Heart right ventricle (tissue), 16 donors: ENCODE measurements around the gene VGLL4. TPM values are rescaled to one million over a fixed set of nuclear protein-coding genes. Genes with fewer than 3 reads are reported as not detected.
A peak's percentile ranks its signal among the peaks of the same experiment; 100 is the strongest.

Experiments
- ATAC-seq, 8 donors: fragments of 200-7000 bp; cut with Tn5 transposase; one replicate each; pipeline ENCODE4 v1.9.1; 2020; ENCODE audit warnings: mild to moderate bottlenecking in 8 of 8, moderate library complexity in 8 of 8, moderate number of reproducible peaks in 1 of 8
- DNase-seq, 2 donors: peaks; one replicate each; pipeline ENCODE4 v3.0.0-alpha.2; 2020
- H3K27ac ChIP-seq, 10 donors: fragments of 200-600 bp; sonication (generic) in 2 of 10; one replicate each; pipeline versions ENCODE4 v1.5.0 to v1.8.0; 2020 to 2022; ENCODE audit warnings: mild to moderate bottlenecking in 3 of 10
- H3K27me3 ChIP-seq, 7 donors: fragments of 200-600 bp; one replicate each; pipeline ENCODE4 v1.8.0; 2021 to 2022; ENCODE audit warnings: mild to moderate bottlenecking in 2 of 7
- H3K36me3 ChIP-seq, 9 donors: fragments of 200-600 bp; sonication (generic) in 1 of 9; one replicate each; pipeline versions ENCODE4 v1.5.0 to v1.8.0; 2020 to 2022; ENCODE audit warnings: mild to moderate bottlenecking in 2 of 9
- H3K4me1 ChIP-seq, 9 donors: fragments of 200-600 bp; sonication (generic) in 1 of 9; one replicate each; pipeline versions ENCODE4 v1.5.0 to v1.8.0; 2020 to 2022; ENCODE audit warnings: mild to moderate bottlenecking in 4 of 9
- H3K4me3 ChIP-seq, 10 donors: fragments of 200-600 bp; sonication (generic) in 2 of 10; one replicate each; pipeline versions ENCODE4 v1.5.0 to v1.8.0; 2020 to 2022; ENCODE audit warnings: mild to moderate bottlenecking in 7 of 10, moderate library complexity in 2 of 10
- H3K9me3 ChIP-seq, 11 donors: fragments of 200-600 bp in 10 of 11; sonication (generic) in 2 of 11; one replicate each; pipeline versions ENCODE4 v1.5.0 to v1.8.0; 2013 to 2022; ENCODE audit warnings: mild to moderate bottlenecking in 2 of 11, control low read depth in 1 of 11, moderate library complexity in 1 of 11
- WGBS, 2 donors: extraction: QIAGEN DNeasy Blood & Tissue Kit; methylation state at CpG; one replicate each; pipeline ENCODE4 v1.1.7; 2013; ENCODE audit warnings: inconsistent platforms in 1 of 2; 5-methylcytosine and 5-hydroxymethylcytosine counted together
- intact Hi-C, 10 donors: fragments of 100-400 bp; cut with DNase I; formaldehyde crosslinking; loops; one replicate each; pipeline versions ENCODE4 v1.11.1 to v1.14.2; 2022
- polyA plus RNA-seq, 2 donors: library from polyadenylated mRNA; stranded (reverse); fragments of 200-250 nt; gene quantifications; one replicate each; pipeline ENCODE4 v1.2.3, GENCODE V29; 2013
- total RNA-seq, 10 donors: library from RNA; stranded (reverse); fragmentation: NEBNext Ultra II Directional in 3 of 10; extraction: Animal tissue kit (Norgen Biotek cat#: 25700) in 3 of 10; gene quantifications; one replicate each; pipeline versions ENCODE4 v1.2.1 to v1.2.4, GENCODE V29; 2021 to 2023
- TF ChIP-seq, protein P1 (sequence below), 9 donors: fragments of 200-600 bp; sonication (generic) in 2 of 9; IDR thresholded peaks; one replicate each; pipeline versions ENCODE4 v1.5.0 to v1.8.0; 2021 to 2022; ENCODE audit warnings: antibody characterized with exemption in 9 of 9, mild to moderate bottlenecking in 5 of 9, moderate library complexity in 1 of 9
- donor health status: Arrhythmogenic right ventricular cardiomyopathy.
- donor health status: ischemic (EF 13 %, LVEDD 7.1; RV severe dilation, severe dysfunction).
- donor health status: healthy with polysubstance abuse.
- donor health status: DM: no; HTN: yes; CAD: no.
- donor health status: DM: no; HTN: no; CAD: no.
- donor health status: ischemic (EF 25% LVEDD 6.9; RV normal size, moderate dysfunction).
- donor health status: ischemic (EF 25% LVEDD 5.7; RV mildly dilated, moderate dysfunction).
- donor health status: healthy.
- donor health status: DM: yes; HTN: yes; CAD: no.
- donor health status: Ischemic cardiomyopathy.
- donor health status: ischemic (EF 35%, LVEDD 5.7; RV mildly dilated, moderate dysfunction).
- donor health status: nonischemic (EF 11% LVEDD 7.7; RV severe dilation, severe dysfunction).
- donor health status: DM: yes; HTN: yes; CAD: no.
- donor health status: PGD.
- donor health status: ischemic (EF 29% LVEDD 5.4; RV normal size, mild dysfunction).
- donor health status: nonischemic (EF 23%, LVEDD 6.1; RV moderate dilation, normal function).

VGLL4 gene
- total and polyA plus RNA-seq, 12 donors: 14.5 to 46.1 (median 29.6) TPM

DNA sequence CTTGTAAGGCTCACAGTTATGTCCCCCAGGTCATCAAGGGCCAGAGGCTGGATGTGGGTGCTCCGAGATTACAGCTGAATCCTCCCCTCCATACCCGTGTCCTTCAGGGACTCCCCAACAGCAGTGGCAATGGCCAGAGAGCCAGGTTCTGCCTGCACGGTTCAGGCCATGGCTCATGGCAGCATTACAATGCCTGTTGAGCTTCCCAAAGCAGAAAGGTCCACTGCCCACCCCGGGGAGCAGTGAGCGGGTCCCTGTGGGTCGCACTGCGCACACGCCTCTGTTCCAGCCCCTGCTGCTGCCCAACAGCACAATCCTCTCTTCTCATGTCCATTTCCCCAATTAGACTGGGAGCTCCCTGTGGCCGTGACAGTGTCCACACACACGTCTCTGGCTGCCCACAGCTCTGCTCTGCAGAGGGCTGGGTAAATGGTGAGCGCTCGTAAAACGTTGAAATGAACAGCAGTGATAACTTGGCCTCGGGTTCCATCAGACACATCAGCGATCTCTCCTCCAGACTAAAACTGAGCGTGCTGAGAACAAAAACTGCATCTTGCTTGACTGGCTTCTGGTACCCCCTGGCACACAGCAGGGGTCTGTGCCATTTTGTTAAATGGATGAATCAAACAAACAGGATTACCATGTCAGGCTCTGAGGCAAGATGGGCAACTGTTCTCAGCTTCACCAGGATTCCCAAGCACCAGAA is 80.4 kb downstream of the VGLL4 start:
- DNase-seq (no peak), ATAC-seq (no peak)
- Histone ChIP-seq H3K9me3 (no peaks in the 10 kb centered on the region), H3K27ac (peak overlapping the region in 8 of 10 donors; percentile 36 to 82 (median 68)), H3K4me3 (no peak overlapping the region), H3K36me3 (peaks cover 0 to 77% (median 3%) of the 10 kb centered on the region in 9 donors), H3K4me1 (peaks cover 54 to 100% (median 84%) of the 10 kb centered on the region in 9 donors), H3K27me3 (no peaks in the 10 kb centered on the region)
- TF ChIP-seq, protein P1, sequence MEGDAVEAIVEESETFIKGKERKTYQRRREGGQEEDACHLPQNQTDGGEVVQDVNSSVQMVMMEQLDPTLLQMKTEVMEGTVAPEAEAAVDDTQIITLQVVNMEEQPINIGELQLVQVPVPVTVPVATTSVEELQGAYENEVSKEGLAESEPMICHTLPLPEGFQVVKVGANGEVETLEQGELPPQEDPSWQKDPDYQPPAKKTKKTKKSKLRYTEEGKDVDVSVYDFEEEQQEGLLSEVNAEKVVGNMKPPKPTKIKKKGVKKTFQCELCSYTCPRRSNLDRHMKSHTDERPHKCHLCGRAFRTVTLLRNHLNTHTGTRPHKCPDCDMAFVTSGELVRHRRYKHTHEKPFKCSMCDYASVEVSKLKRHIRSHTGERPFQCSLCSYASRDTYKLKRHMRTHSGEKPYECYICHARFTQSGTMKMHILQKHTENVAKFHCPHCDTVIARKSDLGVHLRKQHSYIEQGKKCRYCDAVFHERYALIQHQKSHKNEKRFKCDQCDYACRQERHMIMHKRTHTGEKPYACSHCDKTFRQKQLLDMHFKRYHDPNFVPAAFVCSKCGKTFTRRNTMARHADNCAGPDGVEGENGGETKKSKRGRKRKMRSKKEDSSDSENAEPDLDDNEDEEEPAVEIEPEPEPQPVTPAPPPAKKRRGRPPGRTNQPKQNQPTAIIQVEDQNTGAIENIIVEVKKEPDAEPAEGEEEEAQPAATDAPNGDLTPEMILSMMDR (IDR thresholded peaks at IDR 0.05): no peak
- 88 to 91% methylated on average over 16 of the region's 16 CpGs for WGBS, 2 donors
- intact Hi-C loops: loop anchor here in 2 of 10 donors (10.0 kb wide), 2 partner anchors 71 to 81 kb away; partner anchors contain the start of gene VGLL4 (in 1 of the 2)

DNA sequence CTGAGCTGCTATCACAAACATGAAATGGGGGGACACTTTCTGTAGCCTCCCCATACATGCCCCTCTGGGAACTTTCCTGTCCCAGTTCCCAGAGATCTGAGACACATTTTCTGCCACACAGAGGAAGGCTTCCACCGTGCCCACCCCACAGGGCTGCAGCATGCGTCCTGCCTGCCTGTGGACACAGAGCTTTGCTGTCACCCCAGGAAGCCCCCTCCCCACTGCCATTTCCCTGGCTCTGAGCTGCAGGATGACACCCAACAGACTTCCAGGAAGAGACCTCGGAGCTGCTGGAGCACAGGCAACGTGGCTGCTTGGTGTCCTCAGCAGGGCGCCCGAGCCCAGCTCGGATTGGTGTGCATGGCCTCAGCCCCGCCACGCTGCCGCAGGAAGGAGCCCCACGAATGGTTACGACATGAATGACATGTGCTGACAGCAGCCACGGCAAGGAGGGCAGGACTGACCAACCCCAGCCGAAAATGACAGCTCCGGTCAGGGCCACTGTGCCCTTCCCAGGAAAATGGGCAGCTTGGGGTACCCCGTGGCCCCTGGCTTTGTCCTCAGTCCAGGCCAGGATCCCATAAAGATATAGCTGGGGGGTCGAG is 81.3 kb downstream of the VGLL4 start:
- intact Hi-C loops: loop anchor here in 2 of 10 donors (10.0 kb wide), 2 partner anchors 72 to 82 kb away; partner anchors contain the start of gene VGLL4 (in 1 of the 2)
- Histone ChIP-seq H3K27ac (peak overlapping the region in 9 of 10 donors; percentile 23 to 82 (median 65)), H3K4me3 (no peak overlapping the region), H3K9me3 (no peaks in the 10 kb centered on the region), H3K36me3 (peaks cover 0 to 86% (median 3%) of the 10 kb centered on the region in 9 donors), H3K4me1 (peaks cover 50 to 99% (median 79%) of the 10 kb centered on the region in 9 donors), H3K27me3 (no peaks in the 10 kb centered on the region)
- TF ChIP-seq, protein P1 (IDR thresholded peaks at IDR 0.05): no peak
- 71 to 74% methylated on average over 17 of the region's 17 CpGs for WGBS, 2 donors
- ATAC-seq: no peak
- no peak for DNase-seq

DNA sequence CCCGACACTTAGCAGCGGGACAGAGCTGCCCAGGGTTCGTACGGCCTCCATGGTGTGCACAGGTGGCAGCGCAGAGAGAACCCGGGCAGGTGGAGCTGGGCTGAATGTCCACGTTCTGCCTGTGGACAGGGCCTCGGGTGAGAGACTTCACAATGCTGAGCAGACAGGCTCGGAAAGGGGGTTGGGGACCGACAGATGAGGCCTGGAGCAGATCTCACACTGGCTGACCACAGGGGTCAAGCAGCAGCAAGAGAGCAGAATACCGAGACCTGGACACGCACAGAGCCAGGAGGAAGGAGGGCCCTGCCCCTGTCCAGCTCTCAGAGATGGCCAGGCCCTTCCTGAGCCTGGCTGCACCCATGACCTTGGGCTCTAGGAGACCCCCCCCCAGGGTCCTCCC is 83.0 kb downstream of the VGLL4 start:
- Histone ChIP-seq H3K27me3 (no peaks in the 10 kb centered on the region), H3K4me1 (peaks cover 65 to 99% (median 90%) of the 10 kb centered on the region in 9 donors), H3K27ac (peak overlapping the region; percentile 3 to 82 (median 71)), H3K36me3 (peaks cover 0 to 88% (median 3%) of the 10 kb centered on the region in 9 donors), H3K9me3 (no peaks in the 10 kb centered on the region), H3K4me3 (no peak overlapping the region)
- DNase-seq (no peak), ATAC-seq (peak in 1 of 8 donors; percentile 1)
- 71 to 72% methylated on average over 12 of the region's 12 CpGs for WGBS, 2 donors
- TF ChIP-seq, protein P1 (IDR thresholded peaks at IDR 0.05): no peak
- intact Hi-C loops: loop anchor here in 2 of 10 donors (10.0 kb wide), 2 partner anchors 74 to 84 kb away; partner anchors contain the start of gene VGLL4 (in 1 of the 2)
